GM12865 (cell line): Measurements from ENCODE around the gene CACNG4.

Source experiments
- DNase-seq: peaks from one replicate; pipeline ENCODE4 v3.0.0; 2010; ENCODE audit warnings: low read depth
- H3K4me3 ChIP-seq: 2 replicates; pipeline ENCODE4 v1.5.1; 2011; ENCODE audit warnings: mild to moderate bottlenecking, low read depth, low read length, control low read depth
- CTCF ChIP-seq: IDR thresholded peaks from 2 replicates; pipeline ENCODE4 v1.5.1; 2011; ENCODE audit warnings: low read length, control low read depth, low read depth, inconsistent platforms; ENCODE audit not compliant: insufficient read depth; ENCODE audit errors: missing control alignments

The CACNG4 gene

GRCh38 chr17:67015001-67015400 lies 50.5 kb downstream of the CACNG4 start:
- no peak for TF ChIP-seq CTCF
- no peak overlapping the region for H3K4me3 ChIP-seq
- no peak for DNase-seq

- no peak overlapping the region for H3K4me3 ChIP-seq
- DNase-seq, result no peak
- no peak for TF ChIP-seq CTCF
Observed at GRCh38 chr17:67016039-67016762, 51.7 kb downstream of the CACNG4 start.

- no peak for TF ChIP-seq CTCF
- H3K4me3 ChIP-seq, result no peak overlapping the region
- no peak for DNase-seq
Observed at GRCh38 chr17:67017910-67018309, 53.4 kb downstream of the CACNG4 start.

- DNase-seq, result peak; percentile 15
Observed at GRCh38 chr17:67018471-67019434, 54.2 kb downstream of the CACNG4 start.

GRCh38 chr17:67019809-67020208 lies 55.3 kb downstream of the CACNG4 start:
- TF ChIP-seq CTCF, result no peak
- no peak for DNase-seq
- no peak overlapping the region for H3K4me3 ChIP-seq

More at GRCh38 chr17:67018471-67019434, 54.2 kb downstream of the CACNG4 start:
- H3K4me3 ChIP-seq, result no peak overlapping the region
- TF ChIP-seq CTCF, result no peak

GRCh38 chr17:67020293-67020766 lies 55.8 kb downstream of the CACNG4 start:
- no peak for TF ChIP-seq CTCF
- no peak overlapping the region for H3K4me3 ChIP-seq

More at GRCh38 chr17:67020293-67020766, 55.8 kb downstream of the CACNG4 start:
- DNase-seq, result no peak
